HEK293 (cell line): ENCODE results near the gene NCOA7.
A peak's percentile ranks its signal among the peaks of the same experiment; 100 is the strongest.

ENCODE experiments used
- AEBP2 ChIP-seq: fragments of 450-650 bp; formaldehyde crosslinking; IDR thresholded peaks from 2 replicates; pipeline ENCODE4 v1.5.1; 2016; ENCODE audit warnings: missing biosample characterization, missing genetic modification characterization, borderline replicate concordance
- ATF2 ChIP-seq: fragments of 450-650 bp; formaldehyde crosslinking; IDR thresholded peaks from 2 replicates; pipeline ENCODE4 v1.5.1; 2016; ENCODE audit warnings: missing biosample characterization, missing genetic modification characterization, low read depth
- BCL11A ChIP-seq: fragments of 450-650 bp; formaldehyde crosslinking; IDR thresholded peaks from 2 replicates; pipeline ENCODE4 v1.5.1; 2016; ENCODE audit warnings: low read depth, missing biosample characterization, missing genetic modification characterization
- GLI2 ChIP-seq: fragments of 450-650 bp; formaldehyde crosslinking; IDR thresholded peaks from 2 replicates; pipeline ENCODE4; 2017; ENCODE audit warnings: missing biosample characterization, missing genetic modification characterization, low read depth, borderline replicate concordance
- GLI4 ChIP-seq: fragments of 450-650 bp; formaldehyde crosslinking; IDR thresholded peaks from 2 replicates; pipeline ENCODE4 v1.5.1; 2016; ENCODE audit warnings: missing biosample characterization, missing genetic modification characterization
- INSM2 ChIP-seq: fragments of 450-650 bp; formaldehyde crosslinking; IDR thresholded peaks from 2 replicates; pipeline ENCODE4 v1.5.1; 2016; ENCODE audit warnings: missing biosample characterization, missing genetic modification characterization
- KLF17 ChIP-seq: fragments of 450-650 bp; formaldehyde crosslinking; IDR thresholded peaks from 2 replicates; pipeline ENCODE4 v1.5.1; 2016; ENCODE audit warnings: missing biosample characterization, missing genetic modification characterization
- MEIS1 ChIP-seq: sonication (generic); formaldehyde crosslinking; IDR thresholded peaks from 2 replicates; pipeline ENCODE4 v1.8.1; 2022; ENCODE audit warnings: missing genetic modification reagents, mild to moderate bottlenecking, borderline replicate concordance
- OSR2 ChIP-seq: fragments of 450-650 bp; formaldehyde crosslinking; IDR thresholded peaks from 2 replicates; pipeline ENCODE4 v1.5.1; 2016; ENCODE audit warnings: missing biosample characterization, missing genetic modification characterization
- REPIN1 ChIP-seq: fragments of 450-650 bp; formaldehyde crosslinking; IDR thresholded peaks from 2 replicates; pipeline ENCODE4 v1.5.1; 2017; ENCODE audit warnings: missing biosample characterization, missing genetic modification characterization, low read depth
- SALL2 ChIP-seq: fragments of 450-650 bp; formaldehyde crosslinking; IDR thresholded peaks from 2 replicates; pipeline ENCODE4 v1.5.0; 2017; ENCODE audit warnings: missing biosample characterization, mild to moderate bottlenecking, missing genetic modification characterization, borderline replicate concordance
- ZBTB17 ChIP-seq: fragments of 450-650 bp; formaldehyde crosslinking; IDR thresholded peaks from 2 replicates; pipeline ENCODE4 v1.5.1; 2016; ENCODE audit warnings: missing biosample characterization, missing genetic modification characterization
- ZBTB20 ChIP-seq: fragments of 450-650 bp; formaldehyde crosslinking; IDR thresholded peaks from 2 replicates; pipeline ENCODE4 v1.5.1; 2016; ENCODE audit warnings: missing biosample characterization, missing genetic modification characterization
- ZBTB21 ChIP-seq: fragments of 450-650 bp; formaldehyde crosslinking; IDR thresholded peaks from 2 replicates; pipeline ENCODE4 v1.5.1; 2017; ENCODE audit warnings: missing biosample characterization, missing genetic modification characterization
- ZBTB48 ChIP-seq: fragments of 450-650 bp; formaldehyde crosslinking; IDR thresholded peaks from 2 replicates; pipeline ENCODE4 v1.5.1; 2016; ENCODE audit warnings: missing biosample characterization, missing genetic modification characterization
- ZFP3 ChIP-seq: fragments of 450-650 bp; formaldehyde crosslinking; IDR thresholded peaks from 2 replicates; pipeline ENCODE4 v1.5.1; 2016; ENCODE audit warnings: low read depth, missing biosample characterization, missing genetic modification characterization
- ZNF174 ChIP-seq: fragments of 450-650 bp; formaldehyde crosslinking; IDR thresholded peaks from 2 replicates; pipeline ENCODE4 v1.5.0; 2017; ENCODE audit warnings: missing biosample characterization, mild to moderate bottlenecking, missing genetic modification characterization
- ZNF223 ChIP-seq: fragments of 450-650 bp; formaldehyde crosslinking; IDR thresholded peaks from 2 replicates; pipeline ENCODE4 v1.5.1; 2016; ENCODE audit warnings: missing biosample characterization, missing genetic modification characterization
- ZNF248 ChIP-seq: fragments of 450-650 bp; formaldehyde crosslinking; IDR thresholded peaks from 2 replicates; pipeline ENCODE4 v1.5.1; 2017; ENCODE audit warnings: missing biosample characterization, missing genetic modification characterization
- ZNF335 ChIP-seq: fragments of 450-650 bp; formaldehyde crosslinking; conservative IDR thresholded peaks from 2 replicates; pipeline ENCODE4 v1.5.1; 2016; ENCODE audit warnings: missing biosample characterization, missing genetic modification characterization
- ZNF37A ChIP-seq: fragments of 450-650 bp; IDR thresholded peaks from 2 replicates; pipeline ENCODE4 v1.5.1; 2018; ENCODE audit warnings: missing biosample characterization, missing genetic modification characterization
- ZNF426 ChIP-seq: fragments of 450-650 bp; formaldehyde crosslinking; IDR thresholded peaks from 2 replicates; pipeline ENCODE4 v1.5.1; 2017; ENCODE audit warnings: missing biosample characterization, missing genetic modification characterization, mild to moderate bottlenecking, inconsistent platforms, moderate library complexity
- ZNF501 ChIP-seq: fragments of 450-650 bp; formaldehyde crosslinking; IDR thresholded peaks from 2 replicates; pipeline ENCODE4 v1.5.1; 2016; ENCODE audit warnings: missing biosample characterization, missing genetic modification characterization
- ZNF530 ChIP-seq: fragments of 450-650 bp; formaldehyde crosslinking; IDR thresholded peaks from 2 replicates; pipeline ENCODE4 v1.5.1; 2016; ENCODE audit warnings: low read depth, missing biosample characterization, missing genetic modification characterization
- ZNF600 ChIP-seq: fragments of 450-650 bp; formaldehyde crosslinking; IDR thresholded peaks from 2 replicates; pipeline ENCODE4 v1.5.1; 2016; ENCODE audit warnings: missing biosample characterization, missing genetic modification characterization
- ZNF629 ChIP-seq: fragments of 450-650 bp; formaldehyde crosslinking; IDR thresholded peaks from 2 replicates; pipeline ENCODE4 v1.5.1; 2017; ENCODE audit warnings: missing biosample characterization, missing genetic modification characterization
- ZNF701 ChIP-seq: fragments of 450-650 bp; formaldehyde crosslinking; IDR thresholded peaks from 2 replicates; pipeline ENCODE4 v1.5.1; 2016; ENCODE audit warnings: missing biosample characterization, missing genetic modification characterization
- TF ChIP-seq, protein P1 (sequence below): sonication (generic); formaldehyde crosslinking; IDR thresholded peaks from 2 replicates; pipeline ENCODE4 v1.8.1; 2022; ENCODE audit warnings: mild to moderate bottlenecking, moderate library complexity, missing genetic modification reagents
- TF ChIP-seq, protein P2 (sequence below): fragments of 450-650 bp; formaldehyde crosslinking; conservative IDR thresholded peaks from 2 replicates; pipeline ENCODE4 v1.5.1; 2016; ENCODE audit warnings: low read depth, missing biosample characterization, missing genetic modification characterization

Gene NCOA7

DNA sequence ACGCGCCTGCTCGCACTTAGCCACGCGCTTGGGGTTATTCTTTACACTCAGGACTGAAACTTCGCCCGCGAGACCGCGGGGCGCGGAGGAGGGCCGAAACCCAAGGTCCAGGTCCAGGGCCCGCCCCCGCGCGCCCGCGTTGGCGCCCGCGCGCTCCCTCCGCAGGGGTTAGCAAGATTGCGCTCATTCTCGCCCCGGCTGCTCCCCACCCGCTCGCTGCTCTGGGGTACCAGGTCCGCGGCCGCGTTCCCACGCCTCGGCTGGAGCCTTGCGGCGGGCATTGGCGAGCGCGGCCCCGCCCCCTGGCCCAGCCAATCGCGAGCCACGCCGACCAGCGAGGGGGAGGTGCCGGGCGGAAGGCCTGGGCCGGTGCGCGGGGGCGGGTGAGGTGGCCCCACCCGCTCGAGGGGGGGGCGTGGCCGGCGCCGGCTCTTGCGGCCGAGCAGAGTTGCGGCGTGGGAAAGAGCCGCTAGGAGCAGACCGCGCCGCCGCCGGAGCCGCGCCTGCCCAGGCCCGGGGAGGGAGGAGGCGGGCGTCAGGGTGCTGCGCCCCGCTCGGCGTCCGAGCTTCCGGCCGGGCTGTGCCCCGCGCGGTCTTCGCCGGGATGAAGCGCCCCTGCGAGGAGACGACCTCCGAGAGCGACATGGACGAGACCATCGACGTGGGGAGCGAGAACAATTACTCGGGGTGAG, 41.4 kb upstream of the NCOA7 start, which contains the start of gene HEY2 (continued):
- no peak for TF ChIP-seq ZNF600 (tag by site-specific recombination)
- 0 out of 2 replicates have a peak, but pooled peaks have one; percentile 58 for TF ChIP-seq INSM2
- no peak for TF ChIP-seq ZNF223 (tag by site-specific recombination)
- no peak for TF ChIP-seq GLI4 (tag by site-specific recombination)
- no peak for TF ChIP-seq ZNF174 (tag by site-specific recombination)
- no peak for TF ChIP-seq SALL2 (tag by site-specific recombination)
- TF ChIP-seq BCL11A (tag by site-specific recombination) = no peak
- no peak for TF ChIP-seq ZNF37A (tag by site-specific recombination)
- TF ChIP-seq ZNF335 (tag by site-specific recombination) = no peak
- TF ChIP-seq, protein P1, sequence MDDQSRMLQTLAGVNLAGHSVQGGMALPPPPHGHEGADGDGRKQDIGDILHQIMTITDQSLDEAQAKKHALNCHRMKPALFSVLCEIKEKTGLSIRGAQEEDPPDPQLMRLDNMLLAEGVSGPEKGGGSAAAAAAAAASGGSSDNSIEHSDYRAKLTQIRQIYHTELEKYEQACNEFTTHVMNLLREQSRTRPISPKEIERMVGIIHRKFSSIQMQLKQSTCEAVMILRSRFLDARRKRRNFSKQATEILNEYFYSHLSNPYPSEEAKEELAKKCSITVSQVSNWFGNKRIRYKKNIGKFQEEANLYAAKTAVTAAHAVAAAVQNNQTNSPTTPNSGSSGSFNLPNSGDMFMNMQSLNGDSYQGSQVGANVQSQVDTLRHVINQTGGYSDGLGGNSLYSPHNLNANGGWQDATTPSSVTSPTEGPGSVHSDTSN (CRISPR knock-in tag) = peak; percentile 85
- TF ChIP-seq ZBTB48 (tag by site-specific recombination) = no peak; the same call in 1 of the 2 replicates
- TF ChIP-seq ZNF248 = no peak
- TF ChIP-seq MEIS1 (CRISPR knock-in tag) = 0 out of 2 replicates have a peak, but pooled peaks have one; percentile 14
- no peak for TF ChIP-seq REPIN1 (tag by site-specific recombination)
- TF ChIP-seq ZNF530 (tag by site-specific recombination) = no peak
- no peak for TF ChIP-seq ATF2
- peak; percentile 80 for TF ChIP-seq ZBTB20 (tag by site-specific recombination)
- no peak for TF ChIP-seq ZNF426 (tag by site-specific recombination)
- TF ChIP-seq ZNF701 (tag by site-specific recombination) = no peak
- no peak for TF ChIP-seq ZNF629 (tag by site-specific recombination)
- TF ChIP-seq ZFP3 (tag by site-specific recombination) = no peak
- TF ChIP-seq ZNF501 = no peak
- TF ChIP-seq, protein P2, sequence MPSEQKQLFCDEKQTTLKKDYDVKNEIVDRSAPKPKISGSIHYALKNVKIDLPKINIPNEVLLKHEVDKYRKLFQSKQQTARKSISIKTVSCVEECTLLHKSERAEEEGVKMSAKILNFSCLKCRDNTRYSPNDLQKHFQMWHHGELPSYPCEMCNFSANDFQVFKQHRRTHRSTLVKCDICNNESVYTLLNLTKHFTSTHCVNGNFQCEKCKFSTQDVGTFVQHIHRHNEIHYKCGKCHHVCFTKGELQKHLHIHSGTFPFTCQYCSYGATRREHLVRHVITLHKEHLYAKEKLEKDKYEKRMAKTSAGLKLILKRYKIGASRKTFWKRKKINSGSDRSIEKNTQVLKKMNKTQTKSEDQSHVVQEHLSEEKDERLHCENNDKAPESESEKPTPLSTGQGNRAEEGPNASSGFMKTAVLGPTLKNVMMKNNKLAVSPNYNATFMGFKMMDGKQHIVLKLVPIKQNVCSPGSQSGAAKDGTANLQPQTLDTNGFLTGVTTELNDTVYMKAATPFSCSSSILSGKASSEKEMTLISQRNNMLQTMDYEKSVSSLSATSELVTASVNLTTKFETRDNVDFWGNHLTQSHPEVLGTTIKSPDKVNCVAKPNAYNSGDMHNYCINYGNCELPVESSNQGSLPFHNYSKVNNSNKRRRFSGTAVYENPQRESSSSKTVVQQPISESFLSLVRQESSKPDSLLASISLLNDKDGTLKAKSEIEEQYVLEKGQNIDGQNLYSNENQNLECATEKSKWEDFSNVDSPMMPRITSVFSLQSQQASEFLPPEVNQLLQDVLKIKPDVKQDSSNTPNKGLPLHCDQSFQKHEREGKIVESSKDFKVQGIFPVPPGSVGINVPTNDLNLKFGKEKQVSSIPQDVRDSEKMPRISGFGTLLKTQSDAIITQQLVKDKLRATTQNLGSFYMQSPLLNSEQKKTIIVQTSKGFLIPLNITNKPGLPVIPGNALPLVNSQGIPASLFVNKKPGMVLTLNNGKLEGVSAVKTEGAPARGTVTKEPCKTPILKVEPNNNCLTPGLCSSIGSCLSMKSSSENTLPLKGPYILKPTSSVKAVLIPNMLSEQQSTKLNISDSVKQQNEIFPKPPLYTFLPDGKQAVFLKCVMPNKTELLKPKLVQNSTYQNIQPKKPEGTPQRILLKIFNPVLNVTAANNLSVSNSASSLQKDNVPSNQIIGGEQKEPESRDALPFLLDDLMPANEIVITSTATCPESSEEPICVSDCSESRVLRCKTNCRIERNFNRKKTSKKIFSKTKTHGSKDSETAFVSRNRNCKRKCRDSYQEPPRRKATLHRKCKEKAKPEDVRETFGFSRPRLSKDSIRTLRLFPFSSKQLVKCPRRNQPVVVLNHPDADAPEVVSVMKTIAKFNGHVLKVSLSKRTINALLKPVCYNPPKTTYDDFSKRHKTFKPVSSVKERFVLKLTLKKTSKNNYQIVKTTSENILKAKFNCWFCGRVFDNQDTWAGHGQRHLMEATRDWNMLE (tag by site-specific recombination) = no peak
- TF ChIP-seq AEBP2 = no peak
- no peak for TF ChIP-seq ZBTB17
- 0 out of 2 replicates have a peak, but pooled peaks have one; percentile 18 for TF ChIP-seq OSR2 (tag by site-specific recombination)
- TF ChIP-seq GLI2 (tag by site-specific recombination) = no peak; the same call in 1 of the 2 replicates
- no peak; the same call in 1 of the 2 replicates for TF ChIP-seq KLF17 (tag by site-specific recombination)
- TF ChIP-seq ZBTB21 (tag by site-specific recombination) = no peak
